Measurements from ENCODE around the gene MIER2. TPM values are rescaled to one million over a fixed set of nuclear protein-coding genes. Genes with fewer than 3 reads are reported as not detected.

MIER2 gene
- total and polyA plus RNA-seq, 4 experiments from 2014 or later: 1.1 to 18.2 (median 12.7) TPM

DNA sequence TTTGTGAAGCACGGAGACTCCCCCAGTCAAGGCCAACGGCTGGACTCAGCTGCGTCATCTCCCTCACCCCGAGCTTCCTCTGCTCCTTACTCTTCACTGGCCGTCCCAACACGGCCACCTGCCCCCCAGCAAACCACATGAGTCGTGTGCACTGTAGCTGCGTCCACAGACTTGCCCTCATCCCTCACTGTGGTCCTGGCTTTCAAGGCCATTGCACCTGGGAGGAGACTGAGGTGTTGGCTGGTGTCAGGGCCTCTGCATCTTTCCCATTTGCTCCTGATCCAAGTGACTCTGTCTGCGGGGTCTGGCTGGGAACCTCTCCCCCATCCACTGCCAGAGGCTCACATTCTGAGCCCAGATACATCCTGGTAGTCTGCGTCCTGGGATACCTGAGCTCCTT lies 64.9 kb downstream of the MIER2 start:
- Mint-ChIP-seq H3K27me3 (peaks cover 21 to 29% of the 10 kb centered on the region in 2 donors), H3K36me3 (no peaks in the 10 kb centered on the region), H3K27ac (no peak overlapping the region), H3K4me3 (no peak overlapping the region), H3K9me3 (no peaks in the 10 kb centered on the region), H3K4me1 (no peaks in the 10 kb centered on the region)
- Histone ChIP-seq H3K4me3 (ENCODE audit: low read length in 2 of 2) (no peak overlapping the region), H3K4me1 (ENCODE audit: insufficient read depth, low read length) (no peaks in the 10 kb centered on the region), H3K27me3 (ENCODE audit: insufficient read depth, low read length) (peaks cover 10% of the 10 kb centered on the region), H3K9me3 (ENCODE audit: control insufficient read depth in 1 of 2, low read length in 2 of 2) (no peaks in the 10 kb centered on the region), H3K27ac (ENCODE audit: low read depth, low read length) (no peak overlapping the region), H3K36me3 (ENCODE audit: insufficient read depth, low read length) (no peaks in the 10 kb centered on the region)
- DNase-seq: no peak
- CTCF ChIA-PET (ENCODE audit: partially characterized antibody): interaction anchor here (2.1 kb wide), 1 partner anchor 13 kb away, joined by 7 read pairs; no protein-coding TSS in a partner anchor
- POLR2A ChIA-PET (ENCODE audit: partially characterized antibody): no interaction called here
- intact Hi-C loops (cut with micrococcal nuclease): no loop called here

- no peak overlapping the region for H3K27ac ChIP-seq (ENCODE audit: low read depth, low read length)
- H3K4me1 ChIP-seq (ENCODE audit: insufficient read depth, low read length): no peaks in the 10 kb centered on the region
- no peak overlapping the region for H3K4me3 Mint-ChIP-seq
- H3K36me3 ChIP-seq (ENCODE audit: insufficient read depth, low read length): no peaks in the 10 kb centered on the region
- H3K27ac Mint-ChIP-seq: no peak overlapping the region
- ChIA-PET CTCF (ENCODE audit: partially characterized antibody) (interaction anchor here (2.1 kb wide), 1 partner anchor 12 kb away, joined by 7 read pairs; no protein-coding TSS in a partner anchor), POLR2A (ENCODE audit: partially characterized antibody) (no interaction called here)
- H3K9me3 ChIP-seq (ENCODE audit: control insufficient read depth in 1 of 2, low read length in 2 of 2): no peaks in the 10 kb centered on the region
- no peak for DNase-seq
- intact Hi-C loops (cut with micrococcal nuclease): no loop called here
- peaks cover 10% of the 10 kb centered on the region for H3K27me3 ChIP-seq (ENCODE audit: insufficient read depth, low read length)
- H3K27me3 Mint-ChIP-seq: peaks cover 21 to 29% of the 10 kb centered on the region in 2 donors
- H3K9me3 Mint-ChIP-seq: no peaks in the 10 kb centered on the region
- no peak overlapping the region for H3K4me3 ChIP-seq (ENCODE audit: low read length in 2 of 2)
- H3K36me3 Mint-ChIP-seq: no peaks in the 10 kb centered on the region
- no peaks in the 10 kb centered on the region for H3K4me1 Mint-ChIP-seq
Measured at GRCh38 chr19:279231-279630, 65.4 kb downstream of the MIER2 start.

GRCh38 chr19:277581-278165 lies 66.9 kb downstream of the MIER2 start:
- Mint-ChIP-seq H3K4me3 (no peak overlapping the region), H3K27ac (no peak overlapping the region), H3K9me3 (no peaks in the 10 kb centered on the region), H3K36me3 (no peaks in the 10 kb centered on the region), H3K4me1 (no peaks in the 10 kb centered on the region), H3K27me3 (peaks cover 19 to 33% of the 10 kb centered on the region in 2 donors)
- Histone ChIP-seq H3K4me3 (ENCODE audit: low read length in 2 of 2) (no peak overlapping the region), H3K9me3 (ENCODE audit: control insufficient read depth in 1 of 2, low read length in 2 of 2) (no peaks in the 10 kb centered on the region), H3K4me1 (ENCODE audit: insufficient read depth, low read length) (no peaks in the 10 kb centered on the region), H3K36me3 (ENCODE audit: insufficient read depth, low read length) (no peaks in the 10 kb centered on the region), H3K27ac (ENCODE audit: low read depth, low read length) (no peak overlapping the region), H3K27me3 (ENCODE audit: insufficient read depth, low read length) (peaks cover 10% of the 10 kb centered on the region)
- no peak for DNase-seq
- intact Hi-C loops (cut with micrococcal nuclease): no loop called here
- CTCF ChIA-PET (ENCODE audit: partially characterized antibody): interaction anchor here (1.2 kb wide), 1 partner anchor 11 kb away, joined by 3 read pairs; no protein-coding TSS in a partner anchor
- POLR2A ChIA-PET (ENCODE audit: partially characterized antibody): no interaction called here

- Mint-ChIP-seq H3K9me3 (no peaks in the 10 kb centered on the region), H3K4me3 (no peak overlapping the region), H3K36me3 (no peaks in the 10 kb centered on the region), H3K27ac (no peak overlapping the region), H3K27me3 (peaks cover 19 to 33% of the 10 kb centered on the region in 2 donors), H3K4me1 (no peaks in the 10 kb centered on the region)
- Histone ChIP-seq H3K4me1 (ENCODE audit: insufficient read depth, low read length) (no peaks in the 10 kb centered on the region), H3K36me3 (ENCODE audit: insufficient read depth, low read length) (no peaks in the 10 kb centered on the region), H3K27me3 (ENCODE audit: insufficient read depth, low read length) (peaks cover 10% of the 10 kb centered on the region), H3K27ac (ENCODE audit: low read depth, low read length) (no peak overlapping the region), H3K9me3 (ENCODE audit: control insufficient read depth in 1 of 2, low read length in 2 of 2) (no peaks in the 10 kb centered on the region), H3K4me3 (ENCODE audit: low read length in 2 of 2) (no peak overlapping the region)
- CTCF ChIA-PET (ENCODE audit: partially characterized antibody): interaction anchor here (1.2 kb wide), 1 partner anchor 10 kb away, joined by 3 read pairs; no protein-coding TSS in a partner anchor
- intact Hi-C loops (cut with micrococcal nuclease): no loop called here
- POLR2A ChIA-PET (ENCODE audit: partially characterized antibody): no interaction called here
- no peak for DNase-seq
Measured at GRCh38 chr19:277131-277530, 67.5 kb downstream of the MIER2 start.

- ChIA-PET CTCF (ENCODE audit: partially characterized antibody) (no interaction called here), POLR2A (ENCODE audit: partially characterized antibody) (no interaction called here)
- Mint-ChIP-seq H3K4me3 (no peak overlapping the region), H3K36me3 (no peaks in the 10 kb centered on the region), H3K27ac (no peak overlapping the region), H3K4me1 (no peaks in the 10 kb centered on the region), H3K27me3 (peaks cover 24 to 35% of the 10 kb centered on the region in 2 donors), H3K9me3 (no peaks in the 10 kb centered on the region)
- Histone ChIP-seq H3K27me3 (ENCODE audit: insufficient read depth, low read length) (peaks cover 10% of the 10 kb centered on the region), H3K36me3 (ENCODE audit: insufficient read depth, low read length) (no peaks in the 10 kb centered on the region), H3K4me1 (ENCODE audit: insufficient read depth, low read length) (no peaks in the 10 kb centered on the region), H3K4me3 (ENCODE audit: low read length in 2 of 2) (no peak overlapping the region), H3K9me3 (ENCODE audit: control insufficient read depth in 1 of 2, low read length in 2 of 2) (no peaks in the 10 kb centered on the region), H3K27ac (ENCODE audit: low read depth, low read length) (no peak overlapping the region)
- intact Hi-C loops (cut with micrococcal nuclease): no loop called here
- no peak for DNase-seq
Measured at GRCh38 chr19:275958-276646, 68.5 kb downstream of the MIER2 start.

- Mint-ChIP-seq H3K27me3 (peaks cover 24 to 33% of the 10 kb centered on the region in 2 donors), H3K27ac (no peak overlapping the region), H3K4me3 (no peak overlapping the region), H3K4me1 (no peaks in the 10 kb centered on the region), H3K9me3 (no peaks in the 10 kb centered on the region), H3K36me3 (no peaks in the 10 kb centered on the region)
- H3K36me3 ChIP-seq (ENCODE audit: insufficient read depth, low read length): no peaks in the 10 kb centered on the region
- CTCF ChIA-PET (ENCODE audit: partially characterized antibody): interaction anchor here (1.2 kb wide), 1 partner anchor 8 kb away, joined by 3 read pairs; no protein-coding TSS in a partner anchor
- POLR2A ChIA-PET (ENCODE audit: partially characterized antibody): no interaction called here
- no peak overlapping the region for H3K27ac ChIP-seq (ENCODE audit: low read depth, low read length)
- H3K9me3 ChIP-seq (ENCODE audit: control insufficient read depth in 1 of 2, low read length in 2 of 2): no peaks in the 10 kb centered on the region
- H3K4me3 ChIP-seq (ENCODE audit: low read length in 2 of 2): no peak overlapping the region
- H3K4me1 ChIP-seq (ENCODE audit: insufficient read depth, low read length): no peaks in the 10 kb centered on the region
- DNase-seq: no peak
- intact Hi-C loops (cut with micrococcal nuclease): no loop called here
- peaks cover 6% of the 10 kb centered on the region for H3K27me3 ChIP-seq (ENCODE audit: insufficient read depth, low read length)
Measured at GRCh38 chr19:275000-275399, 69.6 kb downstream of the MIER2 start.

DNA sequence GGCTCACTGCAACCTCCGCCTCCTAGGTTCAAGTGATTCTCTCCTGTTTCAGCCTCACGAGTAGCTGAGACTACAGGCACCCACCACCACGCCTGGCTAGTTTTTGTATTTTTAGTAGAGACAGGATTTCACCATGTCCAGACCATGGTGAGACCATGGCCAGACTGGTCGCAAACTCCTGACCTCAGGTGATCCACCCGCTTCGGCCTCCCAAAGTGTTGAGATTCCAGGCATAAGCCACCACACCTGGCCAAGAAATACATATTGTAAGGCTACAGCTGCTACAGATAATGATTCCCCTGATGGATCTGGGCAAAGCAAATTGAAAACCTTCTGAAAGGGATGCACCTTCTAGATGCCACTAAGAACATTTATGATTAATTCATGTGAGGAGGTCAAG lies 71.2 kb downstream of the MIER2 start:
- Mint-ChIP-seq H3K36me3 (no peaks in the 10 kb centered on the region), H3K4me1 (no peaks in the 10 kb centered on the region), H3K27me3 (peaks cover 21 to 29% of the 10 kb centered on the region in 2 donors), H3K27ac (no peak overlapping the region), H3K4me3 (no peak overlapping the region), H3K9me3 (no peaks in the 10 kb centered on the region)
- no peak overlapping the region for H3K4me3 ChIP-seq (ENCODE audit: low read length in 2 of 2)
- no peak overlapping the region for H3K27ac ChIP-seq (ENCODE audit: low read depth, low read length)
- H3K9me3 ChIP-seq (ENCODE audit: control insufficient read depth in 1 of 2, low read length in 2 of 2): no peaks in the 10 kb centered on the region
- no peaks in the 10 kb centered on the region for H3K4me1 ChIP-seq (ENCODE audit: insufficient read depth, low read length)
- intact Hi-C loops (cut with micrococcal nuclease): no loop called here
- no peaks in the 10 kb centered on the region for H3K36me3 ChIP-seq (ENCODE audit: insufficient read depth, low read length)
- DNase-seq: no peak
- POLR2A ChIA-PET (ENCODE audit: partially characterized antibody): no interaction called here
- H3K27me3 ChIP-seq (ENCODE audit: insufficient read depth, low read length): peaks cover 6% of the 10 kb centered on the region
- CTCF ChIA-PET (ENCODE audit: partially characterized antibody): no interaction called here

Data from CD4-positive, alpha-beta memory T cell (primary cell).